Femur (tissue), 1 donor: ENCODE results near the gene LYRM1.

Experiments used
- DNase-seq: peaks from one replicate; pipeline ENCODE4 v3.0.0-alpha.2; 2017

The LYRM1 gene

DNA sequence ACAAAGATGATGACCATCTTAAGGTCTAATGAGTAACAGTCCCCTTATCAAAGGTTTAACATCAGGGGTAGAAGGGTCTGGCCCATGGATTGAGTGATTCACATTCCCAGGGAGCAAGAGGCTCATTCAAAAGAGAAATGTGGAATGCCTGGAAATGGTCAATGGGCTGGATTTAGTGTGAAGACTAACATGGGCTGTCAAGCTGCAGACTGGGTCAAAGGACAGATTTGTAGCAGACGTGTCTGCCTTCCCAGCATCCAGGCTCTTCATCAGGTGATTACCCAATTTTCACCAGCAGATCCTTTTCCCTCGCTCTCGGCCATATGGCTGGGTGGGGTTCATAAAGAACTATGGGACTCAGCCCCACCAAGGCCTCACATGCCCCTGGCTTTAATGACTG lies 27.2 kb upstream of the LYRM1 start:
- DNase-seq: no peak

GRCh38 chr16:20874088-20874581 lies 26.4 kb upstream of the LYRM1 start:
- DNase-seq: no peak

GRCh38 chr16:20875355-20875650 lies 25.3 kb upstream of the LYRM1 start:
- no peak for DNase-seq

DNA sequence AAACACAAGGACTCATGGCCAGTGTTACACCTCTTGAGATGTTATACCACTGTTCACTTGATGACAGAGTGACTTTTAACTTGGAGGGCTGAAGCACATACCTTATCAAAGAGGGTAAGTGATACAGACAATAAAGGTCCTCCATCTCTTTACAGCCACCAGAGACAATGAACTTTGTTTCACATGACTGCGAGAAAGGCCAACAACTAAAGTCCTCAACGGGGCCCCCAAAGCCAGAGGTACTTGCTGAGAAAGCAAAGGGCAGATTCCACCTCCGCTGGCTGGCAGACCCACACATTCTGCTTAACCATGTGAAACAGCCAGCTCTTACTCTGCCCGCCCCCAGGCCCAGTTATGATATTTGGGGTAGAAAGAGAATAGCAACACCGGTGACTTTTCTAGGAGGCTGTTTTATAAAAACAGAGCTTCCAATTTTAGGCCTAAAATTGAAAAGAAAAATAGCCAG lies 21.9 kb upstream of the LYRM1 start:
- DNase-seq: no peak

DNA sequence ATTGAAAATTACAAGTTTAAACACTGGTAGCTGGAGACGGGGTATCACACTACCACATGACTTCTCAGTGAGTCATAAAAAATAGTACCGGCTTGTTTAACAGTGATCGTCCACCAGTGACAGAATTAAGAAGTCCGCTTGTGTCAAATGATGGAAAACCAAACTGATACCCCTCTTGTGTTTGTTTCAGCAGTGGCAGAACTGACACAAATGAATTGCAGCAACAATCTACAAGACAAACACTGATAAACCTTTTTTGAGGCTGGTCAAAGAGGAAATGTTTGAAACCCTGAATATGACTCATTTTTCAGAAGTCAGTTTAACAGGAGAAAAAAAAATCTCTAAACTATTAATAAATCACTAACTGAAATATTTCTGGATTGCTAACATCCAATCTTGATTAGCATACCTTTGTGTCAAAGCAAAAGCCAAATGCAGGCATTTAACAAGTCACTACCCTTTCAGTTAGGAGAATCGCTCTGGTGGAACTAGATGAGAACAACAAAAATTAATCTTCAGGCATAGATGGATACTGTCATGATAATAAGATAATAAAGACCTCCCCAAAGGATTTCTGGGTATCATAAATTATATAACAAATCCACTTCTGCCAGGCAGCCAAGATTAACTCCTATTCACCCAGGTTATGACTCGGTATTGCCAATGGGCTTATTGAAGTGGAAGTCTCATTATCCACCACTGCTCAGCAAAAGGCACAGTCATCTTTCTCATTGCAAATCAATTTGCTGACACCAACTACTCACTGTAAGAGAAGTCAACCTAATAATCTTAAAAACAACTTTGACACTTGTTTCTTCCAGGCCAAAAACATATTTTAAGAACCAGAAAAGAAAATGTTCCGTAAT lies 21.2 kb upstream of the LYRM1 start:
- no peak for DNase-seq

DNA sequence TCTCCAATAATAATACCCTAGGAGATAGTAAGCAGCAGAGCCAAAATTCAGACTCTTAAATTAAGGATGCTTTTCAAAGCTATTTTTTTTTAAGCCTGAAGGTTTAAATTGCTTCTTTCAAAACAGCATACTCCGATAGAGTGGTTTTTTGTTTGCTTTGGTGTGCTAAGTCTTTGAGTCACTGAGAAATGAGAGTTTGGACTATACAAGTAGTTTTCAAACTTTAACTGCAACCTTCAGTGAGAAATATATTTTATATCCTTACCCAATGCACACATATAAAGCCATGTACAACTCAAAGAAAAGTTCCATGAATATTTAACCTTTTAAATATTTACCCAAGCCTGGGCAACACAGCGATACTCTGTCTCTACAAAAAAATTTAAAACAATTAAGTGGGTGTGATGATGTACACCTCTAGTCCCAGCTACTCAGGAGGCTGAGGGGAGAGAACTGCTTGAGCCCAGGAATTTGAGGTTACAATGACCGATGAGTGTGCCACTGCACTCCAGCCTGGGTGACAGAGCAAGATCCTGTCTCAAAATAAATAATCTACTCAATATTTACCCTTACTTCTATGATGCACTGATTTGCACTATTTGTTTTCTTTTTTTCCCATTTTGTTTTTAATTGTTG lies 19.6 kb upstream of the LYRM1 start:
- DNase-seq: no peak

DNA sequence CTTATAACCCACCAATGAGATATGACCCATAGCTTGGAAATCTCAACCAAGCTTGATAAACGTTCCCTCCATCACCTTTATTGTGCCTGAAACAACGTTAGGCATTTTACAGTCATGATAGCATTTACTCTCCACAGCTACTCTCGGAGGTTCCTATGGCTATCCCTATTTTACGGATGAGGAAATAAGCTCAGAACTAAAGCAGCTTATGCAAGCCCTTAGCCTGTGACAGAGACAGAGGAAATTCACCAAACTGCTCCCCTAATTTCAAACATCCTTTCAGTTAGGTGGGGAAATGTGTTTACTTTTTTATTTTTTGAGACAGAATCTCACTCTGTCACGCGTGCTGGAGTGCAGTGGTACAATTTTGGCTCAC lies 19.1 kb upstream of the LYRM1 start:
- DNase-seq: no peak

DNA sequence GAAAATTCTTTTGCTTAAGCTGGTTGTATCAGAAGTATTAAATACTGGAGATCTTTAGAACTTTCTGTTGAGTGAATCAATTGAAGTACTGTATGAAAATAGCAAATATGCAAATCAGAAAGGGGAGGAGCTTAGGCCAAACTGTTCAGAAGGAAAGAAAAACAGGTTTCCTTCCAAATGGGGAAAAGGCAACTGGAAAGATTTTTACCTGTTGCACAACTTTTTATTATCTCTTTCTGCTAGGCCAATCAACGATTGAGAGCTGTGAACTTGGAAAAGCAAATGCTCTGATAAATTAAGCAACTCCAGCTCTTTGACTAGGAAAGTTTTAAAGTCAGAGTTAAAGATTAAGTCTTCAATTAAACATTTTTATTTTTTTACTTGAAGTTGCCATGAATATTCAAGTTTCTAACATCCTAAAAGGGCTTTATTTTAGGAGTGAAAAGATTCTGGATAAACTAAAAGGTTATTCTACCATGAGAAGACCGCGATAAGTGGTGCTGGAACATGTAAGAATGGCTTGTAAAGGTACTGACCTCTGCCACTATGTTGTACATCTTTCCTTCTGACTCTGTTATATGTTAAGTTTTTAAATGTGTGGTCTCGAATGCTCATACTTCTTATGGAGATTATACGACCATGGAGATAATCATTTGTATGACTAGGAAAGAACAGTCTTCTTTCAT lies 16.9 kb upstream of the LYRM1 start:
- no peak for DNase-seq

DNA sequence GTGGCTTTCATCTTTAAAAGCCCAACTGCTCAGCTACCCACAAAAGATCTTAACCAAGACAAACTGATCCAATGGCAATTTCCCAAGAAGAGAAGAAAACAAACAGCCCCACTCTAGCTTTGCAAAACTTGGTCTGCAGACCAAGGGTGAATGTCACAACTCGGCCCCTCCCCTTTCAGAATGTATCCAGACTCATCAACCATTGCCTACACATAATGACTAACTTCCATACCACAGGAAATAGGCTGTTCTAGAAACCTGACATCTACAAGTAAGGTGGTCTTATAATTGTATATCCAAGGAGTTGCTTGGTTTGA lies 16.4 kb upstream of the LYRM1 start:
- DNase-seq: no peak

- DNase-seq: no peak
These were observed 14.3 kb upstream of the LYRM1 start for GRCh38 chr16:20886320-20886719.

DNA sequence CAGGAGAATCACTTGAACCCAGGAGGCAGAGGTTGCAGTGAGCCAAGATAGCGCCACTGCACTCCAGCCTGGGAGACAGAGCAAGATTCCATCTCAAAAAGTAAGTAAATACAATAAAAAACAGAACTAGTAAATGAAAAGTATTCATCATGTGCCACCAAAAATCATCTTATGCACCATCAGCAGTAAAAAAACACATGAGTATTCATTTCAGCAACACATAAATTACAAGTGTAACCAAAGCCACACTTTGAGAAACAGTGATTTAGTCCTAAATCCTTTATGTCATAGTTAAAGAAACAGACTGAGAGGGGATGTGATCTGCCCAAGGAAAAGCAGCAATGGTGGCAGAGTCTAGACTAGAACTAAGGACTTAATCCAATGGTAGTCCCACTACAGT lies 13.4 kb upstream of the LYRM1 start:
- DNase-seq: no peak

DNA sequence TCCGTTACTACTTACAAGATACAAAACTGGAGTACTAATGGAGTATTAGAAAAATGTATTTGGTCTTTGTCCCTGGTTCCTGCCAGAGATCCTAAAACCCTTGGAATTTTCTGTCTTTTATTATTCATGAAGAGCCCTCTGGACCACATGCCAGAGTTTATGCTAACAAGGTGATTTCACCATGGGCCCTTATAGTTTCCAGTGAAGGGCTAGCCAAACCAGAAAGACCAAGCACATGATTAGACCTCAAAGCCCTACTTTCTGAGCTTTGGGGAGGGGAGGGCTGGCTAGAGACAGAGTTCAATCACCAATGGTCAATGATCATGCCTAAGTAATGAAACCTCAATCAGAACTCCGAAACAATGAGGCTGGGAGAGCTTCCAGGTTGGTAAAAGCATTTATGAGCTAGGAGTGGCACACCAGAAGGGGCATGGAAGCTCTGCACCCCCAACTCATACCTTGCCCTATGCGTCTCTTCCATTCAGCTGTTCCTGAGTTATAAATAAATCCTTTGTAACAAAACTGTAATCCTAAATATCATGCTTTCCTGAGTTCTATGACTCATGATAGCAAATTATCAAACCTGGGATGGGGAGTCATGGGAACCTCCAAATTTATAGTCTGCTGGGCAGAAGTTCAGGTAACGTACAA lies 10.8 kb upstream of the LYRM1 start:
- no peak for DNase-seq

DNA sequence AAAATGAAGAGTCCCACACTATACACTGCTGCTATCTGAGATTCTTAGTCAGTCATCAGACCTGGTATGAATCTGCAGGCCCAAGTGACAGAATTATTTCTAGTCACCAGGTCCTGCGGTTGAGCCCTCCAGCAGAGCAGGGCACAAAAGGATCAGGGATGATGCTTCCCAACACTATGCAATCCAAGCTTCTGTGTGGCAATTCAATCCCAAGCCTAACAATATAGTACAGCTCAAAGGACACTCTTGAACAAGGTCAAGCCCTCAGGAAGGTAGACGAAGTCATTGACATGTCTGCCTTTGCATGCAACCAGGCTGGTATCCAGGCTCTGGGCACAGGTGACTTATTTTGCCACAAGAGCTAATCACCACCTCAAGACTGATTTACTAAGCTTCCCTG lies 6.2 kb upstream of the LYRM1 start:
- no peak for DNase-seq

GRCh38 chr16:20897253-20897897 lies 3.2 kb upstream of the LYRM1 start:
- DNase-seq: no peak

DNA sequence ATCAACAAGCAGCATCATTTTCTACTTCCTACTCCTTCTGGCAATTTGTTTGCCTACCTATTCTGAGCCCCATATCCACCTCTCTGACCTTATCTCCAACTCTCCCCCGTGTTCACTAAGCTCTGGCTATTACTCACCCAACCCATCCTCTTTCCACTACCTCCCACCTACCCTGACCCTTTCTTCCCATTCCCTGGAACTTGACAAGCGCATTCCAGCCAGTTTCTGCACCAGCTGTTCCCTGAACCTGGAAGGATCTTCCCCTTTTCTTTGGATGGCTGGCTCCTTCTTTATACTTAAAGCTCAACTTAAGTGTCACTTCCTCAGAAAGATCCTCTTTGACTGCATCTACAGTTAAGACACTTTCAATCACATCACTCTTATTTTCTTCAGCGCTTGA lies 2.6 kb upstream of the LYRM1 start:
- DNase-seq: no peak

GRCh38 chr16:20899071-20899470 lies 1.5 kb upstream of the LYRM1 start:
- no peak for DNase-seq

DNA sequence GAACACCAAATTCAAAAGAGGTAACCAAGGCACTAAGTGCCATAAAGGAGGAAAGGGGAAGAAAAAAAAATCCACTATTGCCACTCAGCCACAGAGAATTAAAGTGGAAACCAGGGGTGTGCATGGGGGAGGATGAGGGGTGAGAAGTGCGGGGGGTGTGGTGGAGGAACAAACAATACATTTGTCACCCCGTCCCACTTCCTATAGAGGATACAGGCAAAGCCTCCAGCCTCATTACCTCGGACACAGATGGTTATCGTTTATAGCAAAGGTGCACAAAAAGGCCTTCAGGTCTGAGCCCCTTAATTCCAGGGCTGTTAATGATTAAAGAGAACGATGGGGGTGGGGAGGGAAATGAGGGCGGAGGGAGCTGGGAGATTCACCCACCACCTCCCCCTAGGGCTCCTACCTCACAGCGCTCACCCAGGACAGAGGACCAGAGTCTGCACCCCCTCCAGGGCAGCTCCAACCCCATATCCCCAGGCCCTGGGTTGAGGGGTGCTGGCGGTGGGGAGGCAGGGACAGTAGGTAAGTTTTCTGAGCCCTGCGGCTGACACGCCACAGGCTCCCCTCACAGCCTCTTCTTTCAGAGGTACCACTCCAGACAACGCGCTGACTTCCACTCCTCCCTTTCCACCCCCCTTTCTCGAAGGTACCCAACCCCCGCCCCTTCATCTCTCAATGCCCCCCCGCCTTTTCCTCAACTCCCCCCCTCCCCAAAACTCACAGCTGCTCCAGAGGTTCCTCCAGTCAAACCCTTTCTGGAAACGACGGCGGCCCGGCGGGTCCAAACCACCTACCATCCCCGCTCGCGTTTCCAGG lies 883 bp upstream of the LYRM1 start:
- DNase-seq: peak; percentile 31

- no peak for DNase-seq
These were observed 481 bp downstream of the LYRM1 start for GRCh38 chr16:20901068-20901435.

DNA sequence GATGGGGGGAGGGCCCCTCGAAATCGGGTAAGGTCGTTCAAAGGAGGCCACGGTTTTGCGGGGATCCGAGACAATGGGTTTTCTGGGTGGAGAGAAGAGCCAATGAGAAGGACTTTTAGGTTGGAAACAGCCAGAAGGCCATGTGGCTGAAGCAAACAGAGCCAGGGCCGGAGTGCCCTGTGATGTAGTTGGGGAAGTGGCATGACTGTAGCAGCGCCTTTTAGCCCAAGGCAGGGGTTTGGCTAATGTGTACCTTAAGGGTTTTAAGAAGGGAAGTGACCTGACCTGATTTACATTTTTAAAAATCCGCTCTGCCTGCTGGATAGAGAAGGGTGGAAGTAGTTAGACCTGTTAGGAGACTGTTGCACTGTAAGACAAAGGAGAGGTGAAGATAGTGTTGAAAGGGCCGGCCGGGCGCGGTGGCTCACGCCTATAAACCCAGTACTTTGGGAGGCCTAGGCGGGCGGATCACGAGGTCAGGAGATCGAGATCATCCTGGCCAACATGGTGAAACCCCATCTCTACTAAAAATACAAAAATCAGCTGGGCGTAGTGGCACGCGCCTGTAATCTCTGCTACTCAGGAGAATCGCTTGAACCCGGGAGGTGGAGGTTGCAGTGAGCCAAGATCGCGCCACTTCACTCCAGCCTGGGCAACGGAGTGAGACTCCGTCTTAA lies 1.0 kb downstream of the LYRM1 start:
- DNase-seq: peak; percentile 64

- no peak for DNase-seq
These were observed 1.9 kb downstream of the LYRM1 start for GRCh38 chr16:20902426-20902825.

DNA sequence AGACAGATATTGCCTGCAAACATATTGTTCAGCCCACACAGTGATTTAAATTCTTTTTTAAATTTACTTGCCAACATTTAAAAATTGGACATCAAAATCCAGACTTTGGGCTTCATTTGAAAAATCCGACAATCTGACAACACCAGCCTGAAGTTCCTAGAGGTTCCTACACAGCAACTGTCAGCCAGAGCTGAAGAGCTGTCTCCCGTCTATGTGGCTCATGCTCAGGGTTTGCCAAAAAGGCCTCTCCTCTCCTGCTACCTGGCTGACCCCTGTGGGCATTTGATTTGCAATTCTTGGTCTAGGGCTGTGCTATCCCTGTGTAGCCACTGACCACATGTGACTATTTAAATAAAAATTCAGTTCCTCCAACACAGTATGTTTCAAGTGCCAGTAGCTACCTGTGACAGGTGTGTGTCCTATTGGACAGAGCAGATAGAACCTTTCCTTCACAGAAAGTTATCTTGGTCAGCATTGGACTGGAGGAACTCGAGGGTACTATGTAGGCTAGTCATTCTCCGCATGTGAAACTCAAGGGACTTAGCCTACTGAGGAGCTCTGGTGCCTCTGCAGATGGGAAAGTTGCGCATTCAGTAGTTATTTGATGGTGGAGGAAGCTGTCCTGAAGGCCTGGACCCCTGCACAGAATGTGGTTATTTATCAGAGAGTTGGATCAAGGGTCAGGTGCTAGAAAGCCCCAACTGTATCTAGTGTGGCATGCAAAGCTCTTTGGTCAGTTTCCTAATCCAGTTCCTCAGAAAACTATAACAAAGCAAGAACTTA lies 2.7 kb downstream of the LYRM1 start:
- no peak for DNase-seq
